ENCODE measurements around the gene OR10J5.

- TF ChIP-seq CTCF (IDR thresholded peaks at IDR 0.05) (no peak), CREM (CRISPR knock-in tag; IDR thresholded peaks at IDR 0.05) (no peak), ZMAT4 (CRISPR knock-in tag; IDR thresholded peaks at IDR 0.05) (no peak), PRRX2 (CRISPR knock-in tag; IDR thresholded peaks at IDR 0.05) (no peak), NFE2L1 (CRISPR knock-in tag; IDR thresholded peaks at IDR 0.05) (no peak), SMAD3 (CRISPR knock-in tag; IDR thresholded peaks at IDR 0.05; ENCODE audit: borderline replicate concordance) (no peak), ZNF263 (CRISPR knock-in tag; IDR thresholded peaks at IDR 0.05; ENCODE audit: low read depth) (no peak), ZBTB43 (CRISPR knock-in tag; IDR thresholded peaks at IDR 0.05) (no peak)
- TF ChIP-seq, protein P1, sequence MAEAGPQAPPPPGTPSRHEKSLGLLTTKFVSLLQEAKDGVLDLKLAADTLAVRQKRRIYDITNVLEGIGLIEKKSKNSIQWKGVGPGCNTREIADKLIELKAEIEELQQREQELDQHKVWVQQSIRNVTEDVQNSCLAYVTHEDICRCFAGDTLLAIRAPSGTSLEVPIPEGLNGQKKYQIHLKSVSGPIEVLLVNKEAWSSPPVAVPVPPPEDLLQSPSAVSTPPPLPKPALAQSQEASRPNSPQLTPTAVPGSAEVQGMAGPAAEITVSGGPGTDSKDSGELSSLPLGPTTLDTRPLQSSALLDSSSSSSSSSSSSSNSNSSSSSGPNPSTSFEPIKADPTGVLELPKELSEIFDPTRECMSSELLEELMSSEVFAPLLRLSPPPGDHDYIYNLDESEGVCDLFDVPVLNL (CRISPR knock-in tag; IDR thresholded peaks at IDR 0.05; ENCODE audit: borderline replicate concordance, low read depth), result no peak
These were observed 45.6 kb upstream of the OR10J5 start for GRCh38 chr1:159581422-159581821.
